Mesodermal cell (in vitro differentiated cells): ENCODE data around the gene ARHGAP24.
"Not testable (repeated sequence)": the region's sequence is repeated elsewhere in the genome, so short reads cannot be mapped to it uniquely, and the experiment has no call there.

ENCODE experiments used
- H3K27ac ChIP-seq: 2 replicates; pipeline ENCODE4 v1.7.0; 2013; ENCODE audit warnings: mild to moderate bottlenecking, low read depth, low read length, moderate library complexity; ENCODE audit not compliant: severe bottlenecking
- H3K36me3 ChIP-seq: 2 replicates; pipeline ENCODE4 v1.7.1; 2013; ENCODE audit warnings: mild to moderate bottlenecking, low read length, moderate library complexity; ENCODE audit not compliant: control insufficient read depth, insufficient read depth
- H3K4me1 ChIP-seq: one replicate; pipeline ENCODE4 v1.7.1; 2013; ENCODE audit warnings: mild to moderate bottlenecking, low read length; ENCODE audit not compliant: insufficient read depth, control insufficient read depth, poor library complexity, severe bottlenecking
- H3K4me3 ChIP-seq: 2 replicates; pipeline ENCODE4 v1.7.0; 2013; ENCODE audit warnings: low read length, control low read depth, mild to moderate bottlenecking; ENCODE audit not compliant: insufficient read depth, poor library complexity, severe bottlenecking; ENCODE audit errors: extremely low read depth
- H3K9me3 ChIP-seq: 2 replicates; pipeline ENCODE4 v1.7.1; 2013; ENCODE audit warnings: mild to moderate bottlenecking, low read length, moderate library complexity; ENCODE audit not compliant: control insufficient read depth
- WGBS, 2 experiments: methylation state at CpG; one replicate each; pipeline ENCODE4 v1.1.5; 2013; ENCODE audit warnings: missing lambda C conversion rate in 2 of 2; ENCODE audit not compliant: insufficient coverage in 2 of 2; 5-methylcytosine and 5-hydroxymethylcytosine counted together

Gene ARHGAP24

DNA sequence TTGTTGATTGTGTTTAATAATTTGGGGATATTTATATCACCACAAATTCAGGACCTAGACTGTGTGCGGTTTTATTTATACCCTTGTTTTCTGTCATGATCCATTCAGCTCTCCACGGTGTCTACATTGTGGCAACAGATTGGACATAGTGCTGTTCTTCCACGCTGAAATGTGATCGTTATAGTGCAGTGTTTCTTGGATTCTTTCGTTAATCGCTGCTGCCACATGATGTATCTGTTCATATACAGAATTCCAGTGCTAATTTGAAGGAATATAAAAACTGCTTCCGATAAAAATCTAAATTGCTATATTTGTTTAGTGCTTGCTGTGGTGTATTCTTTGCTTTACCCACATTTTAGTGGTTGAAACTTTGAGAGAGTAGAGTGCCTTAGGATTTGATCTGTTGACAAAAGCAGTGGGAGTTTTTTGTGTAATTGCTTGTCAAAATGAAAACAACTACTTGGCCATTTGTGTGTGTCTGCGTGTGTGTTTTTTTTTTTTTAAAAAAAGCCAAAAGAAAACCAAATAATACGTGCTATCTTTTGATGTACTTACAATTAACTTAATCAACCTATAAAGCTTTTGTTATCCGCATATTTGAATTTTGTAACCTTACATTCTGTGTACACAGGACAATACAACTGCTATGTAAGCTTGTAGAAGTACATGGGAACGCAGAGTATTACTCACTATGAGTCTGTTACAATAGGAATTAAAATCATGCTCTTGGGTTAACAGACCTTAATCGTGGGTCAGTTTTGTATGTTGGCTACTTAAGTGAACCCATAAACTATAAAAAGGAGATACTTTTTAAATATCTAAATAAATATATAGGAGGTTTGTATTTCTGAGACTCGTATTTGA, 353.3 kb downstream of the ARHGAP24 start:
- H3K4me1 ChIP-seq: peaks cover 17% of the 10 kb centered on the region
- H3K27ac ChIP-seq: no peak overlapping the region
- no peaks in the 10 kb centered on the region for H3K36me3 ChIP-seq
- H3K9me3 ChIP-seq: no peaks in the 10 kb centered on the region
- 79 to 83% methylated on average over 5 to 6 of the region's 13 CpGs for WGBS, 2 experiments
- H3K4me3 ChIP-seq: no peak overlapping the region

DNA sequence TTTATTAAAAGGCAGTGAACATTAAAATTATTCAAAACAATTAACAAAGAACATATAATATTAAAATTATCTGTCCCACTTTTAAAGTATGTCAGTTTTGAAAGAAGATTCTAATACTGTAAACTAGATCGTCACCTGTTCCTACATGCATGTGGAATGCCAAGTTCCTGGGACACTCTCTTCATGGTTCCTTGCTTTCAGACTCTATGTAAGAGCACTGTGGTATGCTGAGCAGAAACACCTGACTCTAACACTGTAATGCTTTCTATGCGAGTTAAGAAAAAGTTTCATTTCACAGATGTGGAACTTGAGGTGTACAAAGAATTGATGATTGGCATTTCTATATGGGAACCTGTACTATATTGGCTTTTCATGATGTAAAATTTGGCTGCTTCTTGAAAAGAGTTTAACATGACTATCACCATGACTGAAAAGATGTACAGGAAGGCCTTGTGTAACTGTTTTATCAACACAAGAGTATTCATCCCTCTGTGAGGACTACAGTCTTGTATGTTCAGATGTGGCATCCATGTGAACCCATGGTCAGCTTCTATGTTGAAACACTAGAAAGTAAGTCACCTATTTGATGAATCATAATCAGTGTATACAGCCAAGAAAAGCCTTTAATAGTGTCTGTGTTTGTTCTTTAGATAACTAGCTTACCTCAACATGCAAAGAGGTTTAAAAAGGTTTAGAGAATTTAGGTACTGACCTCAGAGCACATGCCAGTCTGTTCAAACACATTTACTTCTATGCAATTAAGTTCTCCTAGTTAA, 354.5 kb downstream of the ARHGAP24 start:
- H3K36me3 ChIP-seq: no peaks in the 10 kb centered on the region
- no peaks in the 10 kb centered on the region for H3K9me3 ChIP-seq
- 38 to 79% methylated on average over 1 to 2 of the region's 2 CpGs for WGBS, 2 experiments
- peaks cover 19% of the 10 kb centered on the region for H3K4me1 ChIP-seq
- no peak overlapping the region for H3K4me3 ChIP-seq
- H3K27ac ChIP-seq: no peak overlapping the region

DNA sequence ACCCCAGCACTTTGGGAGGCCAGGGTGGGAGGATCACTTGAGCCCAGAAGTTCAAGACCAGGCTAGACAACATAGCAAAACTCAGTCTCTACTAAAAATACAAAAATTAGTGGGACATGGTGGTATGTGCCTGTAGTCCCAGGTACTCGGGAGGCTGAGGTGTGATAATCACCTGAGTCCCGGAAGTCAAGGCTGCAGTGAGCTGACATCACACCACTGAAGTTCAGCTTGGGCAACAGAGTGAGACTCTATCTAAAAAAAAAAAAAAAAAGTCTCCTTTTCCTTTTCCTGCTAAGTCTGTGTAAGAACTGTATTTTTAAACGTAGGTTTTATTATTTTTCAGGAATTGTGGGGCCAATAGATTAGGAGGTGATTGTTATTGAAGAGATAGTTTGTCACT, 356.7 kb downstream of the ARHGAP24 start:
- Histone ChIP-seq H3K27ac (no peak overlapping the region), H3K4me3 (no peak overlapping the region), H3K36me3 (no peaks in the 10 kb centered on the region), H3K9me3 (no peaks in the 10 kb centered on the region), H3K4me1 (peaks cover 11% of the 10 kb centered on the region)
- WGBS, 2 experiments: 79 to 100% methylated on average over 1 to 3 of the region's 3 CpGs

DNA sequence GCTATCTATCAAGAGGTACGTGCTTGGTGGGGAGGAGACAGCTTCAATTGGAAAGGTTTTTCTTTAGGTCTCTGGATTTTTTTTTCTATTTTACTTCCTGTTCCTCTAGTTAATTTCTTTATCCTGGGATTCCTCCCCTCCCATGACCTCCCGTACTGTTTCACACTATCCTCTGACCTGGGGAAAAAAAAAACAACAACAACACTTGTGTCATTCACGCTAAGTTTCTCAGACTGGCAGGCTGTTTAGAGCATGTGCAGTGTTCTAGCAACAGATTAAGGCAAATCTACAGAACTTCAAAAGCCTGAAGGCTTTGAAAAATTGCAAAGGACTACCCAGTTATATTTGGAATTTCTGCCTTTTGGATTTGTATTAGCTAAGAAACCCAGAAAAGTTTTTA, 358.4 kb downstream of the ARHGAP24 start:
- Histone ChIP-seq H3K4me1 (peaks cover 2% of the 10 kb centered on the region), H3K9me3 (no peaks in the 10 kb centered on the region), H3K27ac (no peak overlapping the region), H3K4me3 (no peak overlapping the region), H3K36me3 (no peaks in the 10 kb centered on the region)
- WGBS, 2 experiments: 60 to 90% methylated on average over 1 to 2 of the region's 3 CpGs

DNA sequence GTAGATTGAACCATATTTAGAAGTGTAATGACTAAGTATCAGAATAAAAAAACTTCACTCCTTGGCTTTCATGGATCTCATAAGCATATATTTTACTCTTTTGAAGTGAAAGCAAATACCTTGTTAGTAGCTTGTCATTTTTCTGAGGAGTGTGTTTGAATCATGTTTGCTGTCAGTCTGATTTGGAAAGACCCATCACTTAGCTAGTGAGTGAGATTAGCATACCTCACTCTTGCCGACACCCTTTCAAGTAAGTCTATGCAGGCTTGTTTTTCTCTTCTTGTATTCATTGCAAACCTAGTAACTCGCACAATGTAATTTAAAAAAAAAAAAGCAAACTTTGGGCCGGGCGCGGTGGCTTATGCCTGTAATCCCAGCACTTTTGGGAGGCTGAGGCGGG, 360.0 kb downstream of the ARHGAP24 start:
- 94 to 95% methylated on average over 5 of the region's 6 CpGs for WGBS, 2 experiments
- Histone ChIP-seq H3K4me1 (peaks cover 2% of the 10 kb centered on the region), H3K9me3 (no peaks in the 10 kb centered on the region), H3K4me3 (no peak overlapping the region), H3K36me3 (no peaks in the 10 kb centered on the region), H3K27ac (no peak overlapping the region)

DNA sequence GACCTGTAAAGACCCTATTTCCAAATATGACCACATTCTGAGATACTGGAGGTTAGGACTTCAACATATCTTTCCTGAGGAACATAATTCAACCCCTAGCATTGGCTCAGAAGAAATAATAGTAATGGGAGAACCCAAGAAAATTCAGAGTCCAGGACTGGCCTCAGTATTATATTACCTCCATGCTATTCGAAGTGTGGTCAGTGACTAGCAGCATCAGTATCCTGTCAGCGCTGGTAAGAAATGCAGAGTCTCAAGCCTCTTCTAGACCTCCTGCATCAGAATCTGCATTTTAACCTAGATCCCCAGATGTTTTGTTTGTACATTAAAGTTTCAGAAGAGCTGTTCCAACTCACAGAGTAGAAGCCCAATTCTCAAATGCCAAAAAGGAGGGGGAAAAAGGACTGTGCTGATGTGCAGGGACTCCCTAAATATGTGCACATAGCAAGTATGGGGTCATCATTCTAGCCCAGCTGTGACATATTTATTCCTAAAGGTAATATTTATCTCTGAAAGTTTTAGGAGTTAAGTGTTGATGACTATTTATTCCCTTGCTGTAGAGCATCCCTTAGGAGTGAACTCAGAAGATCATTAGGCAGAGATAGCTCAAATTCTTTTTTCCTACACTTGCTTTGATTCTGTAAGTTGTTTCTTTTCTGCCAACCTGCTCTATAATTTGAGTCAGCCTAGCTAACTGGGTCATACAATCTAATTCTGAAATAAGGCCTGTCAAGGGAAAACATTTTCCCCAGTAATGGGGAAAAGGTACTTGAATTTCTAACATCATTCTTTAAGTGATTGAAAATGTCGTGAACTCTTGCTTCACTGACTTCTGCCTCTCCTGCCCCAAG, 361.9 kb downstream of the ARHGAP24 start:
- 82 to 85% methylated on average over 2 of the region's 3 CpGs for WGBS, 2 experiments
- Histone ChIP-seq H3K27ac (no peak overlapping the region), H3K4me3 (no peak overlapping the region), H3K36me3 (no peaks in the 10 kb centered on the region), H3K9me3 (no peaks in the 10 kb centered on the region), H3K4me1 (peaks cover 2% of the 10 kb centered on the region)

DNA sequence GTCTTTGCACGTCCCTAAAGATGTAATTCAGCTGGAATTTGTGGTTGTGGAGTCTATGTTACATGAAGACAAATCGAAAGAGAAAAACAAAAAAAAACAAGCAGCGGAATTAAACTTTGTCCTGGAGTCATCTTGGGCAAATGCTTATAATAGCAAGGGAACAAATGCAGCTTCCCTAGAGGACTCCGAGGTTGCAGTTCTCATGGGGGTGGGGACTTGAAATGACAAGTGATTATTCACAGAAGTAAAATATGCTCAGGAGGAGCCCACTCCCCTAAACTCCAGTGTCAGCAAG, 362.4 kb downstream of the ARHGAP24 start:
- no peaks in the 10 kb centered on the region for H3K9me3 ChIP-seq

DNA sequence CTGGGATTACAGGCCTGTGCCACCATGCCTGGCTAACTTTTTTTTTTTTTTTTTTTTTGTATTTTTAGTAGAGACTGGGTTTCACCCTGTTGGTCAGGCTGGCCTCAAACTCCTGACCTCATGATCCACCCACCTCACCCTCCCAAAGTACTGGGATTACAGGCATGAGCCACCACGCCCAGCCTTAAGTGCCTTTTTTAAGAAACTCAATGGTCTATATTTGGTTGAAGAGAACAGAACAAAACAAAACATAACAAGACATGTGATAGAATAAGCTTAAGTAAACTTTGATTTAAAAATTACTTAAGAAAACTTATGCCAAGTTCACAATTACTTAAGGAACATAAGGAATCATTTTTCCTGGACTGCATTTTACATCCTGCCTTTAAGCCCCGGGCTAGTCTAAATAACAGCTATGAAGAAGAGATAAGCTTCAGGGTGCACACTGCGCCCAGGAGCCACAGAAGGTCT, 365.1 kb downstream of the ARHGAP24 start:
- not testable (repeated sequence) for H3K36me3 ChIP-seq, H3K4me1 ChIP-seq, H3K9me3 ChIP-seq, H3K4me3 ChIP-seq, H3K27ac ChIP-seq
- WGBS, 2 experiments: 96 to 100% methylated on average over 2 of the region's 3 CpGs

More for the DNA sequence above, 362.4 kb downstream of the ARHGAP24 start:
- H3K36me3 ChIP-seq: no peaks in the 10 kb centered on the region
- H3K4me3 ChIP-seq: no peak overlapping the region
- WGBS, 2 experiments: 80 to 93% methylated on average over 2 to 3 of the region's 4 CpGs
- no peak overlapping the region for H3K27ac ChIP-seq
- H3K4me1 ChIP-seq: peaks cover 2% of the 10 kb centered on the region

DNA sequence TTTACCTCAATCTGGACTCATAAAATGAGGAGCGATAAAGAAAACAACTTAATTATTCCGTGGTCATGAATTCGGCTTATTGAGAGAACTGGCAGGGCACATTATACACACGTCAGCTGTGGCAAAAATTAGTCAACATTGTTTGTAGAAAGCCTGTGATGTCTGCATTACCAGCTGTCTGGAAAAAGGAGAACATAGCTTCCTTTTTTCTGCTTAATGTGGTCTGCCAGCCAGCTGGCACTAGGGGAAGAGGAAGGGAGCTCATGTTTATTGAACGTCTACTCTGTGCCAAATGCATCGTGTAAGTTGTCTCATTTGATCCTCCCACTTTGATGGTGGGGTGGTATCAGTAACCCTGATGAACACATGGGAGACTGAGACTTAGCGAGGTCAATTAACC, 367.6 kb downstream of the ARHGAP24 start:
- Histone ChIP-seq H3K9me3 (no peaks in the 10 kb centered on the region), H3K4me3 (no peak overlapping the region), H3K27ac (no peak overlapping the region), H3K36me3 (no peaks in the 10 kb centered on the region), H3K4me1 (no peaks in the 10 kb centered on the region)
- 87 to 93% methylated on average over 6 of the region's 7 CpGs for WGBS, 2 experiments

DNA sequence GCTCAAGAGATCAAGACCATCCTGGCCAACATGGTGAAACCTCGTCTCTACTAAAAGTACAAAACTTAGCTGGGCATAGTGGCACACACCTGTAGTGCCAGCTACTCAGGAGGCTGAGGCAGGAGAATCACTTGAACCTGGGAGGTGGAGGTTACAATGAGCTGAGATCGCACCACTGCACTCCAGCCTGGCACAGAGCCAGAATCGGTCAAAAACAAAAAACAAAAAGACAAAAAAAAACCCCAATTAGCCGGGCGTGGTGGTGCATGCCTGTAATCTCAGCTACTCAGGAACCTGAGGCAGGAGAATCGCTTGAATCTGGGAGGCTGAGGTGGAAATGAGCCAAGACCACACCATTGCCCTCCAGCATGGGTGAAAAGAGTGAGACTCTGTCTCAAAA, 378.8 kb downstream of the ARHGAP24 start:
- not testable (repeated sequence) for H3K4me1 ChIP-seq, H3K36me3 ChIP-seq, H3K9me3 ChIP-seq, H3K27ac ChIP-seq, H3K4me3 ChIP-seq
- WGBS, 2 experiments: 83 to 92% methylated on average over 1 to 4 of the region's 6 CpGs
